Measurements from ENCODE around the gene HMGB3. TPM values are rescaled to one million over a fixed set of nuclear protein-coding genes. Genes with fewer than 3 reads are reported as not detected.

The HMGB3 gene
- polyA plus RNA-seq, 3 donors, result 3.0 to 6.4 (median 4.9) TPM

DNA sequence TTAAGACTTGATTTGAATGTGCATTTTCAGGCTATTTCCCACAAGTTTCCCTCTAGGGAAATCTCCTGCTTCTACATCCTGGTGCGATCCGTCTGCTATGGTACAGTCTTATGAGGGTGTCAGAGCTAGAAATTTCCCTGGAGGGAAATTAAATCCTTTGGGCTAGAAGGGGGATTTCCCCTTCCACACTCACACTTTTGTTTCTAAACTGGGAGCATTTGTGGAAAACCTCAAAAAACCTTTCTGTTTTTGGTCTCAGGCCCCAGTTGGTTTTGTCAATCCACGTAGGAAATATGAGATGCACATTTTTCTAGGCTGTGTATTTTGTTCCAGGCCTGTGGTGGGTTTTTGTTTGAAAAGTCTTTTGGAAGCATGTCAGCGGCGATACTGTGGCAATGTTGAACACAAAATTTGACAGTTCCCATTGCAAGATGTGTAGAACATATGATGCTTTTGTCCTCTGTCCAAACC, 17.8 kb downstream of the HMGB3 start:
- Histone ChIP-seq H3K9ac (ENCODE audit: insufficient read depth, low read length, poor library complexity, severe bottlenecking) (no peak overlapping the region), H3K9me3 (replicated peaks in 1 of 2; ENCODE audit: control insufficient read depth in 1 of 2, insufficient read depth in 1 of 2, low read length in 2 of 2) (no peaks in the 10 kb centered on the region), H2AFZ (ENCODE audit: insufficient read depth, low read depth, low read length, poor library complexity, severe bottlenecking) (no peak overlapping the region), H3K27me3 (ENCODE audit: control insufficient read depth in 2 of 2, insufficient read depth in 2 of 2, low read length in 2 of 2) (no peaks in the 10 kb centered on the region), H3K4me1 (ENCODE audit: control insufficient read depth in 1 of 2, insufficient read depth in 2 of 2, low read length in 2 of 2) (no peaks in the 10 kb centered on the region), H3K36me3 (replicated peaks in 1 of 2; ENCODE audit: control insufficient read depth in 1 of 2, insufficient read depth in 2 of 2, low read length in 2 of 2) (no peaks in the 10 kb centered on the region), H4K20me1 (ENCODE audit: insufficient read depth, low read length) (no peaks in the 10 kb centered on the region), H3K4me2 (replicated peaks; ENCODE audit: extremely low read depth, low read length, poor library complexity, severe bottlenecking) (no peak overlapping the region), H3K79me2 (ENCODE audit: insufficient read depth, low read length) (no peaks in the 10 kb centered on the region), H3K27ac (ENCODE audit: low read depth in 1 of 2, low read length in 2 of 2) (no peak overlapping the region), H3K4me3 (replicated peaks in 1 of 3; ENCODE audit: low read depth in 2 of 3, low read length in 3 of 3) (no peak overlapping the region)
- H3K4me3 Mint-ChIP-seq, result no peak overlapping the region
- intact Hi-C loops (cut with micrococcal nuclease), result no loop called here
- H3K36me3 Mint-ChIP-seq, result no peaks in the 10 kb centered on the region
- no peak overlapping the region for H3K27ac Mint-ChIP-seq
- H3K9me3 Mint-ChIP-seq, result peaks cover 0 to 5% (median 0%) of the 10 kb centered on the region in 7 donors
- H3K27me3 Mint-ChIP-seq (ENCODE audit: low read depth in 3 of 3), result peaks cover 2 to 4% (median 3%) of the 10 kb centered on the region in 3 donors
- DNase-seq, result no peak
- TF ChIP-seq, protein P1, sequence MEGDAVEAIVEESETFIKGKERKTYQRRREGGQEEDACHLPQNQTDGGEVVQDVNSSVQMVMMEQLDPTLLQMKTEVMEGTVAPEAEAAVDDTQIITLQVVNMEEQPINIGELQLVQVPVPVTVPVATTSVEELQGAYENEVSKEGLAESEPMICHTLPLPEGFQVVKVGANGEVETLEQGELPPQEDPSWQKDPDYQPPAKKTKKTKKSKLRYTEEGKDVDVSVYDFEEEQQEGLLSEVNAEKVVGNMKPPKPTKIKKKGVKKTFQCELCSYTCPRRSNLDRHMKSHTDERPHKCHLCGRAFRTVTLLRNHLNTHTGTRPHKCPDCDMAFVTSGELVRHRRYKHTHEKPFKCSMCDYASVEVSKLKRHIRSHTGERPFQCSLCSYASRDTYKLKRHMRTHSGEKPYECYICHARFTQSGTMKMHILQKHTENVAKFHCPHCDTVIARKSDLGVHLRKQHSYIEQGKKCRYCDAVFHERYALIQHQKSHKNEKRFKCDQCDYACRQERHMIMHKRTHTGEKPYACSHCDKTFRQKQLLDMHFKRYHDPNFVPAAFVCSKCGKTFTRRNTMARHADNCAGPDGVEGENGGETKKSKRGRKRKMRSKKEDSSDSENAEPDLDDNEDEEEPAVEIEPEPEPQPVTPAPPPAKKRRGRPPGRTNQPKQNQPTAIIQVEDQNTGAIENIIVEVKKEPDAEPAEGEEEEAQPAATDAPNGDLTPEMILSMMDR (IDR thresholded peaks at IDR 0.05), result no peak
- H3K4me1 Mint-ChIP-seq, result no peaks in the 10 kb centered on the region
- no CpG with 5 or more reads among the region's 5 CpGs for WGBS (ENCODE audit: insufficient coverage)

DNA sequence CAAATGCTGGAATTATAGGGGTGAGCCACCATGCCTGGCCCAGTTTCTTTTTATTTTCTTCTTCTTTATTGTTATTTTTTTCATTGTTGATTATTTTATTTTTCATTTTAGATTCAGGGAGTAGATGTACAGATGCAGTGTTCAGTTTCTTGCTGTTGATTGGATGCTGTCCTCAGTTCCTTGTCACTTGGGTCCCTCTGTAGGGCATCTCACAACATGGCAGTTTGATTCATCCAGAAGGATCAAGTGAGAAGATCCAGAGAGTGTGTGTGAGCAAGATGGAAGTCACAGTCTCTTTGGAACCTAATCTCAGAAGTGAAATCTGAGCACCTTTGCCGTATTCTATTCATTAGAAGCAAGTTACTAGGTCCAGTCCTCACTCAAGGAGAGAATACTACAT, 20.9 kb downstream of the HMGB3 start:
- H4K20me1 ChIP-seq (ENCODE audit: insufficient read depth, low read length), result no peaks in the 10 kb centered on the region
- H3K27ac ChIP-seq (ENCODE audit: low read depth in 1 of 2, low read length in 2 of 2), result no peak overlapping the region
- Mint-ChIP-seq H3K4me1 (no peaks in the 10 kb centered on the region), H3K4me3 (no peak overlapping the region), H3K9me3 (peaks cover 2 to 9% (median 5%) of the 10 kb centered on the region in 7 donors), H3K27me3 (ENCODE audit: low read depth in 3 of 3) (peaks cover 0 to 2% (median 1%) of the 10 kb centered on the region in 3 donors), H3K36me3 (no peaks in the 10 kb centered on the region), H3K27ac (no peak overlapping the region)
- no peaks in the 10 kb centered on the region for H3K9me3 ChIP-seq (replicated peaks in 1 of 2; ENCODE audit: control insufficient read depth in 1 of 2, insufficient read depth in 1 of 2, low read length in 2 of 2)
- no peaks in the 10 kb centered on the region for H3K36me3 ChIP-seq (replicated peaks in 1 of 2; ENCODE audit: control insufficient read depth in 1 of 2, insufficient read depth in 2 of 2, low read length in 2 of 2)
- TF ChIP-seq, protein P1 (IDR thresholded peaks at IDR 0.05), result no peak
- H2AFZ ChIP-seq (ENCODE audit: insufficient read depth, low read depth, low read length, poor library complexity, severe bottlenecking), result no peak overlapping the region
- DNase-seq, result no peak
- no peak overlapping the region for H3K4me3 ChIP-seq (replicated peaks in 1 of 3; ENCODE audit: low read depth in 2 of 3, low read length in 3 of 3)
- no peak overlapping the region for H3K9ac ChIP-seq (ENCODE audit: insufficient read depth, low read length, poor library complexity, severe bottlenecking)
- H3K27me3 ChIP-seq (ENCODE audit: control insufficient read depth in 2 of 2, insufficient read depth in 2 of 2, low read length in 2 of 2), result peaks cover 0 to 2% of the 10 kb centered on the region in 2 donors
- intact Hi-C loops (cut with micrococcal nuclease), result no loop called here
- no peaks in the 10 kb centered on the region for H3K4me1 ChIP-seq (ENCODE audit: control insufficient read depth in 1 of 2, insufficient read depth in 2 of 2, low read length in 2 of 2)
- no peaks in the 10 kb centered on the region for H3K79me2 ChIP-seq (ENCODE audit: insufficient read depth, low read length)
- H3K4me2 ChIP-seq (replicated peaks; ENCODE audit: extremely low read depth, low read length, poor library complexity, severe bottlenecking), result no peak overlapping the region
- WGBS (ENCODE audit: insufficient coverage), result no CpG with 5 or more reads among the region's 1 CpG

Measured in CD14-positive monocyte (primary cell).